Measurements from ENCODE around the gene BMPR1B.

DNA sequence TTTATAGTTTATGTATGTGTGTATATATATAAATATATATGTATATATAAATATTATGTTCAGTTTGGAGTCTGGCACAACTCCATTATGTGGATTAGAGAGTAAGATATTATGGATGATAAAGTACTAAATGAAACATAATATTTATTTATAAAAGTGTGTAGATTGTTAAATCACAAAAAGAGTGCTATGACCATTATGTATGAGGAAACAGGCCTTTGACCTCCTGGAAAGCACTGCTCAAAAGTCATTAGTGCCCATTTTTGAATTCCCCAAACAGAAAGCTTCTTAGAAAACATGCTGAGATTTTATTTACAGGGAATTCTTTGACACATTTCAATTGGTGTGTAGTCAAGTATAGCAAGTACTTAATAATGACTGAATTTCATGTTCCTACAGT, 399.8 kb downstream of the BMPR1B start:
- TF ChIP-seq CTCF (IDR thresholded peaks at IDR 0.05; ENCODE audit: low read depth, low read length, missing input control) = no peak
- TF ChIP-seq, protein P1, sequence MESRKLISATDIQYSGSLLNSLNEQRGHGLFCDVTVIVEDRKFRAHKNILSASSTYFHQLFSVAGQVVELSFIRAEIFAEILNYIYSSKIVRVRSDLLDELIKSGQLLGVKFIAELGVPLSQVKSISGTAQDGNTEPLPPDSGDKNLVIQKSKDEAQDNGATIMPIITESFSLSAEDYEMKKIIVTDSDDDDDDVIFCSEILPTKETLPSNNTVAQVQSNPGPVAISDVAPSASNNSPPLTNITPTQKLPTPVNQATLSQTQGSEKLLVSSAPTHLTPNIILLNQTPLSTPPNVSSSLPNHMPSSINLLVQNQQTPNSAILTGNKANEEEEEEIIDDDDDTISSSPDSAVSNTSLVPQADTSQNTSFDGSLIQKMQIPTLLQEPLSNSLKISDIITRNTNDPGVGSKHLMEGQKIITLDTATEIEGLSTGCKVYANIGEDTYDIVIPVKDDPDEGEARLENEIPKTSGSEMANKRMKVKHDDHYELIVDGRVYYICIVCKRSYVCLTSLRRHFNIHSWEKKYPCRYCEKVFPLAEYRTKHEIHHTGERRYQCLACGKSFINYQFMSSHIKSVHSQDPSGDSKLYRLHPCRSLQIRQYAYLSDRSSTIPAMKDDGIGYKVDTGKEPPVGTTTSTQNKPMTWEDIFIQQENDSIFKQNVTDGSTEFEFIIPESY (IDR thresholded peaks at IDR 0.05) = no peak
- no peak for TF ChIP-seq EGR1 (IDR thresholded peaks at IDR 0.05; ENCODE audit: low read depth in 2 of 2)
- TF ChIP-seq RXRA (IDR thresholded peaks at IDR 0.05) = no peak
- TF ChIP-seq, protein P2, sequence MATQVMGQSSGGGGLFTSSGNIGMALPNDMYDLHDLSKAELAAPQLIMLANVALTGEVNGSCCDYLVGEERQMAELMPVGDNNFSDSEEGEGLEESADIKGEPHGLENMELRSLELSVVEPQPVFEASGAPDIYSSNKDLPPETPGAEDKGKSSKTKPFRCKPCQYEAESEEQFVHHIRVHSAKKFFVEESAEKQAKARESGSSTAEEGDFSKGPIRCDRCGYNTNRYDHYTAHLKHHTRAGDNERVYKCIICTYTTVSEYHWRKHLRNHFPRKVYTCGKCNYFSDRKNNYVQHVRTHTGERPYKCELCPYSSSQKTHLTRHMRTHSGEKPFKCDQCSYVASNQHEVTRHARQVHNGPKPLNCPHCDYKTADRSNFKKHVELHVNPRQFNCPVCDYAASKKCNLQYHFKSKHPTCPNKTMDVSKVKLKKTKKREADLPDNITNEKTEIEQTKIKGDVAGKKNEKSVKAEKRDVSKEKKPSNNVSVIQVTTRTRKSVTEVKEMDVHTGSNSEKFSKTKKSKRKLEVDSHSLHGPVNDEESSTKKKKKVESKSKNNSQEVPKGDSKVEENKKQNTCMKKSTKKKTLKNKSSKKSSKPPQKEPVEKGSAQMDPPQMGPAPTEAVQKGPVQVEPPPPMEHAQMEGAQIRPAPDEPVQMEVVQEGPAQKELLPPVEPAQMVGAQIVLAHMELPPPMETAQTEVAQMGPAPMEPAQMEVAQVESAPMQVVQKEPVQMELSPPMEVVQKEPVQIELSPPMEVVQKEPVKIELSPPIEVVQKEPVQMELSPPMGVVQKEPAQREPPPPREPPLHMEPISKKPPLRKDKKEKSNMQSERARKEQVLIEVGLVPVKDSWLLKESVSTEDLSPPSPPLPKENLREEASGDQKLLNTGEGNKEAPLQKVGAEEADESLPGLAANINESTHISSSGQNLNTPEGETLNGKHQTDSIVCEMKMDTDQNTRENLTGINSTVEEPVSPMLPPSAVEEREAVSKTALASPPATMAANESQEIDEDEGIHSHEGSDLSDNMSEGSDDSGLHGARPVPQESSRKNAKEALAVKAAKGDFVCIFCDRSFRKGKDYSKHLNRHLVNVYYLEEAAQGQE (IDR thresholded peaks at IDR 0.05) = no peak
- no peak for TF ChIP-seq JUND (IDR thresholded peaks at IDR 0.05)
- TF ChIP-seq TAF1 (conservative IDR thresholded peaks at IDR 0.05) = no peak
- no peak for TF ChIP-seq GABPA (IDR thresholded peaks at IDR 0.05 in 1 of 2, conservative IDR thresholded peaks at IDR 0.05 in 1 of 2)
- no peak for TF ChIP-seq YY1 (IDR thresholded peaks at IDR 0.05)
- TF ChIP-seq HNF4A (conservative IDR thresholded peaks at IDR 0.05) = no peak
- TF ChIP-seq, protein P3, sequence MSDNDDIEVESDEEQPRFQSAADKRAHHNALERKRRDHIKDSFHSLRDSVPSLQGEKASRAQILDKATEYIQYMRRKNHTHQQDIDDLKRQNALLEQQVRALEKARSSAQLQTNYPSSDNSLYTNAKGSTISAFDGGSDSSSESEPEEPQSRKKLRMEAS (IDR thresholded peaks at IDR 0.05) = no peak

Data from liver (tissue), 3 donors.